GM04503 (cell line): ENCODE results near the gene SPOCD1.
A peak's percentile ranks its signal among the peaks of the same experiment; 100 is the strongest.

Experiments used
- DNase-seq: peaks from one replicate; pipeline ENCODE4 v3.0.0-alpha.2; 2012; ENCODE audit warnings: low read depth

SPOCD1 gene

DNA sequence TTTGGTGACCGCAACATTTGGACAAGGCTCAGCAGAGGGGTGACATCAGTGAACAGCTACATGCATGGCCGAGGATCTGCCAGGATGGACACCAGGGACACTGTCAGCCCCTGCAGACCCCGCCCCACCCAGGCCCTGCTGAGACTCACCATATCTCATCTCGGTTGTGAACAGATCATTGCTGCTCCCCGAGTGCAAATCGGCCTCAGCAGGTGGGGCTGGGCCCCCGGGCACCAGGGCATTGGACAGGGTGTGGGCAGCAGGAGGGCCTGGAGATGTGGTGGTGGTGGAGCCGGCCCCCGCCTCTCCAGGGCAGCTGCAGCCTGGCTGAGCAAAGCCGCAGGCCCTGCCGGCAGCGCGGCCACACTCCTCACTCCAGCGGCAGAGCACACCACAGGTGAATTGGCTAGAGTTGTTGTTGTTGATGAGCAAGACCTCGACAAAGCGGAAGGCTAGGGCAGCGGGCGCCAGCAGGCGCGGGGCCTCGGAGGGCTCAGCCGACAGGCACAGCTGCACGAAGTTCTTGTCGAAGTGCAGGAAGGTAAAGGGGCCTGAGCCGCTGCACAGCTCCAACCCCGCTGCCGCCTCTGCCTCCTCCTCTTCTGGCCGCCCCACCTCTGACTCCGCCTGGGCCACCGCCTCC lies 59.9 kb downstream of the SPOCD1 start:
- DNase-seq: no peak

- peak; percentile 31 for DNase-seq
These were observed 60.6 kb downstream of the SPOCD1 start for GRCh38 chr1:31755197-31755611.

DNA sequence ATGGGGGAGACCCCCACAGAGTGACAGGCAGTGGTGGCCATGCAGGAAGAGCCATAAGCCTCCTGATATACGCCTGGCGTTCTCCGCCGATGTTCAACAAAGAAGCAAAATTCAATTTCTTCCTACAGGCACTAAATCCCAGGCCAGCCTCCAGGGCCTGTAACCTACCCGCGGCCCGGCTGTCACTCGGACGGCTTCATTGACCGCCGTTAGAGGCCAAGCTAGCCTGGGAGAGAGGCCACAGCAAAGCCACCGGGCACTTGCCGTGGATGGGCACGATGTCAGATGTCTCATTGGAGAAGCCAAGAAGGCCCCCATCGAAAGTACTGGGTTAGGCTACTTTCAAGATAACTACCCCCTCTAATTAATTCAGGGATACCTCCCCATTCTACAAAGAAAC lies 61.4 kb downstream of the SPOCD1 start:
- DNase-seq: no peak

DNA sequence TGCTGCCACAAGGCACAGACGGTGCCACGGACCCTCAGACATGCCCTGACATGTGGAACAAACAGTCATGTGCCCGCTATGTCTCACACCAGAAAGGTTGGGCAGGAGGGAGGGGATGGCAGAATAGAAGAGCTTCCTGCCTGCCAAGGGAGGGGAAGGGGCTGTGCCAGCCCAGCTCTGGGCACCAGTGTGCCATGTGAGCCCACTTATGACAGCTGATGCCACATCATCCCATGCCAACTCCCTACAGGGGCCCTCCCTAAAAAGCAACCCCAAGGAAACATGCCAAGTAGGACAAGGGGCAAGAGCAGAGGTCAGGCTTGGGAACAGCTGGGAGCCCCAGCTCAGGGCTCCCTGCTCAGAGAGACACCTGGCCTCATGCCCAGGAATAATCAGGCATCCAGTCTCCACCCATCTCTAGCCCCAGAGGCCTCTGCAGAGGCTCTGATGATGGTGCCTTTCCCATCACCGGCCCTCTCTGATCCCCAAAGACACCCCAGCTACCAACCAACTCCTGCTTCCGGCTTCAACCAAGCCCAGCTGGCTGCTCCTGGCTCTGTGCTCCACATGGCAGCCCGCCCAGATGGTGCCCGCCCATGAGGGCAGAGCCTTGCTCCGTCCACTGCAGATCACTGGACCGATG lies 62.0 kb downstream of the SPOCD1 start:
- no peak for DNase-seq

DNA sequence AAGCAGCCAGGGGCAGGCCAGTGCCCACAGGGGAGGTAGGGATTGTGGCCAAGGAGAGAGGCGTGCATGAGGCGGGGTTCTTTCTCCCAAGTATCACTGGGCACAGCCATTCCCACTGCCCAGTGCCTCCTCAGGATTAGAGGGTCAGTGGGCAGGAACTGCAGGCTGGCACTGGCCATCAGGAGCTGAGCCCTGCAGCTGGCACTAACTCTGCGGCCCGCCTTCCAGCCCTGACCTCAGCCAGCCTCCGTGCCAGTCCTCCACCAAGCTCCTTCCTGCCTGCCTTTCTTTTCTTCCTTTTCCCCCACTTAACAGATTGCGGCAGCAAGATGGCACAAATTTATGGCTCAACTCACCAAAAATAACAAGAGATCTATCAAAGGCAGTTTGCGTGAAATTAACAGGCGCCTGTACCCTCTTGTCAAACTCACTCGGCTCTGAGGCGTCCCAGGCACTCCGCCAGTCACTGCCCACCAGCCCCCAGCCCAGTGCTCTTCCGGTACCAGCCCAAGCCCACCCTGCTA lies 62.8 kb downstream of the SPOCD1 start:
- DNase-seq: no peak

GRCh38 chr1:31752258-31752657 lies 63.6 kb downstream of the SPOCD1 start:
- no peak for DNase-seq

- no peak for DNase-seq
These were observed 64.0 kb downstream of the SPOCD1 start for GRCh38 chr1:31751822-31752241.

DNA sequence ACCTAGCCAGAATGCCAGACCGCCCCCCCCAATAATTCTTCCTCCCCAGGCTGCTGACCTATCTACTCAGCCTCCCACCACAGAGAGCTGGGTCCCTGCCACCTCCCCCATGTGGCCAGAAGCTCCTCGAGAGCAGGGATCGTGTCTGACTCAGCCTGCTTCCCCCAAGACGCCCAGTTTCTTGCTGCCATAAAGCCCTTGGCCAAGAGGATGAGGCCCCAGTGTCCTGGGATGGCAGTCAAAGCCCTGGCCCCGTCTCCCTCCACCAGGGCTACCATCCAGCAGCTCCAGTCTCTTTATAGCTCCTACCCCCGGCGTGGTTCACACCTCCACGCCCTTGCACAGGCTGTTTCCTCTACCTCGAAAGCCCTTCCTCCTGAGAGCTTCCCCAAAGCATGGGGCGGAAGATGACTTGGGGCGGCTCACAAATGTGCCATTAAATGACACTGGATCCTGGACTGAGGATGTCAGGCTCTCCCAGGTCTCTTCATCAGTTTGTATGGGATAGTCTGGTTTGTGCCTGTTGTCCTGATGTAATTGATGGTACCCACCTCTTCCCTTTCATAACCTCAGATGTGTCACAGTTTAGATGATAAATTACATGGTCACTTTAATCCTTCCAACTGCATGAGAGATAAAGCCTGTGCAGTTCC lies 64.8 kb downstream of the SPOCD1 start:
- no peak for DNase-seq

- no peak for DNase-seq
These were observed 65.8 kb downstream of the SPOCD1 start for GRCh38 chr1:31749785-31750735.

- DNase-seq: no peak
These were observed 67.5 kb downstream of the SPOCD1 start for GRCh38 chr1:31748365-31748764.

GRCh38 chr1:31747304-31747703 lies 68.5 kb downstream of the SPOCD1 start:
- DNase-seq: no peak

DNA sequence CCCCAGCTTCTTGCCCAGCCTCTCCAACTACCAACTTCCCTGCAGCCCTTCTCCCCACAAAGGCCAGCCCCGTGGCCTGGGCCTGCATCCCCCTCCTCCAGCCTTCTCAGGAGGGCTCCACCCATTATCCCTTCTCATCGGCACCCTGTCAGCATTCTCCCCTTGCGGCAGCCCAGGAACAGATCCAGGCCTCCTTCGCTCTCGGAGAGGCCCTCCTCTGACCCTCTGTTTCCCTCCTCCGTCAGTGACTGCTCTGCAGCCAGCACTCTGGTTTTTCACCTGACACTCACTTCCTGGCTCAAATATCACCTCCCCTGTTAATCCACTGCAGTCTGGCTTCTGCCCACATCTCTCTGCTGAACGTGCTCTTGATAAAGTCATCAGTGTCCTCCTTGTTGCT lies 69.1 kb downstream of the SPOCD1 start:
- DNase-seq: no peak

GRCh38 chr1:31745946-31746670 lies 69.7 kb downstream of the SPOCD1 start:
- no peak for DNase-seq

- DNase-seq: no peak
These were observed 70.5 kb downstream of the SPOCD1 start for GRCh38 chr1:31745096-31745945.

- no peak for DNase-seq
These were observed 71.5 kb downstream of the SPOCD1 start for GRCh38 chr1:31744165-31744888.

DNA sequence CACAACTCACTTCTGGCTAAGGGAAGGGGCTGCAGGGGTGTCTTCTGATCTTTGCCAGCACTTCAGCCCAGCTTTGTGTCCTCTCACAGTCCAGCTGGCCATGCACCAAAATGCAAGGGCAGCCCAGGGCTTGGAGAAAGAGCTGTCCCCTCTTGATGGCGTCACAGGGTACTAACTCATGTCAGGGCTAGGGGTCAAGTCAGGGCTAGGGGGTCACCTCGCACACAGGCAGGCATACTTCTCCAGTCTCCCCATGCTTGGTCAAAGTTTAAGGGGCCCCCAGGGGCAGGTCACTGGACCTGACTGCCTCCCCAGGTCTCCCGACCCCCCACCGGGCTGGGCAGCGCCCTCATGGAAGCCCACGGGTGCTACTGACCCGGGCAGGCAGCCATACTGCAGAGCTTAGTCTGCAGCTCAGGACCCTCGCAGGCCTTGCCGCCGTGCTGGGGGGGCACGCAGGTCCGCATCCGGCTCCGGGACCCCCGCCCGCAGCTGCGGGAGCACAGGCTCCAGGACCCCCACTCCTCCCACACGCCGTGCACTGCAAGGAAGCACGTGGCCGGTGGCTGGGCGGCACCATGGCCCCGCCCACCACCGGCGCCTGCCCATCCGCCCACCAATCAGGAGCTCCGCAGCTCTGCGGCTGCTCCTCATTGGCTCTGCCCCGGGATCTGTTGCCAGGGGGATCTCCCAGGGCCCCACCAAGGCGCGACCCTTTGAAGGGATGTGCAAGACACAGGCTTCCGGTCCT lies 73.2 kb downstream of the SPOCD1 start:
- no peak for DNase-seq
